GM12891 (cell line): Measurements from ENCODE around the gene SGPP1.

ENCODE experiments used
- PAX5 ChIP-seq: IDR thresholded peaks from 2 replicates; pipeline ENCODE4 v1.6.1; 2011; ENCODE audit warnings: low read length, moderate library complexity, mild to moderate bottlenecking; ENCODE audit not compliant: insufficient read depth, severe bottlenecking
- POLR2A ChIP-seq: IDR thresholded peaks from 2 replicates; pipeline ENCODE4 v1.6.1; 2011; ENCODE audit warnings: low read depth, low read length, control low read depth
- POLR2AphosphoS5 ChIP-seq: IDR thresholded peaks from 2 replicates; pipeline ENCODE4 v1.6.1; 2011; ENCODE audit warnings: low read depth, low read length, control low read depth
- POU2F2 ChIP-seq: IDR thresholded peaks from 2 replicates; pipeline ENCODE4 v1.6.1; 2011; ENCODE audit warnings: low read depth, mild to moderate bottlenecking, control low read depth, low read length, moderate library complexity
- SPI1 ChIP-seq: IDR thresholded peaks from 2 replicates; pipeline ENCODE4 v1.6.1; 2011; ENCODE audit warnings: low read depth, low read length, control low read depth
- TAF1 ChIP-seq: IDR thresholded peaks from 2 replicates; pipeline ENCODE4 v1.6.1; 2011; ENCODE audit warnings: low read depth, low read length, control low read depth

DNA sequence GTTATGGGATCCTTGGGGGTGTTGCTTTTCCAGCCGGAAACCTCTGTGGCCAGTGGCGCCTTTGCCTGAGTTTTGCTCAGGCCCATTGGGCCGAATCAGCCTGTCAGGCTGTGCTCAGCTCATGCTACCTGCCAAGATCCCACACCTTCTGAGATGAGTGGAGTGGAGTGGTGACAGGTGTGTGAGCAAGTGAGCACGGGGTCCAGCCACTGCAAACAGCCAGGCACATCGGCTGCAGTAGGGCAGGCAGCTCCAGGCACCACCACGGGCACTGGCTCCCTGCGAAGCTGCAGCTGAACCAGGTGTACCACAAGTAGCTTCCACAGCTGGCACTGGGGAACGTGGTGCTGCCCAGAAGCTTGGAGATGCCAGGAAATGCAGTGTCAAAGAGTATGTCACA lies 65.1 kb downstream of the SGPP1 start:
- TF ChIP-seq TAF1 (no peak), POLR2A (no peak), SPI1 (no peak), POLR2AphosphoS5 (no peak), PAX5 (no peak), POU2F2 (no peak)
